ENCODE results near the gene IGSF3. TPM values are rescaled to one million over a fixed set of nuclear protein-coding genes. Genes with fewer than 3 reads are reported as not detected.

IGSF3 gene
- polyA plus RNA-seq, 1 donor (not counting 4 experiments of a cell fraction or from before 2014, with no cell fraction given): 47.4 TPM

DNA sequence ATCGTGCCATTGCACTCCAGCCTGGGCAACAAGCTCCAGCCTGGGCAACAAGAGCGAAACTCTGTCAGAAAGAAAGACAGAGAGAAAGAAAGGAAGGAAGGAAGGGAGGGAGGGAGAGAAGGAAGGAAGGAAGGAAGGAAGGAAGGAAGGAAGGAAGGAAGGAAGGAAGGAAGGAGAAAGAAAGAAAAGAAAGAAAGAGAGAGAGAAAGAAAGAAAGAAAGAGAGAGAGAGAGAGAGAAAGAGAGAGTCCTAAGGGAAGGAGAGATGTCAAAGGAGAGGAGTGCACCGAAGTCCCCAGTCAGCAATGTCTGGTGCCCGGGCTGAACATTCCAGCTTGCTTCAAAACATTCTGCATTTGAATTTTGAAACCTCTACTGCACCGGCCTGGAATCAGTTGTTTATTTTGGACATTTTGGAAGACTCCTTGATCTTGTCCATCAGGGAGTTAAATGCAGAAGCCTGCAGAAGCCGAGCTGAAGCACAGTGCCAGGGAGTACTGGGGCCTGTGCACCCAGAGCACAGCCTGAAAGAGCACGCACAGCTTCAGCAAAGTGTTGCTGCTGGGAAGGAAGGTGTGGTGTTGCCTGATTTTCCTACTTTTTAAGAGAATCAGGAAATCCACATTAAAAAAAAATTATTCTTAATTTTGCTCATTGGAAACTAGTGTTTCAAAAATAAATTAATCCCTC is 3.7 kb upstream of the IGSF3 start:
- no peaks in the 10 kb centered on the region for H3K27me3 ChIP-seq (ENCODE audit: control insufficient read depth, extremely low read depth, insufficient read depth, low read length)
- dilution Hi-C loops (cut with MboI; ENCODE audit: extremely low pct_ligation_motif_present, low sequenced_read_pairs): no loop called here
- no peak for DNase-seq (ENCODE audit: low read depth, low spot score)

DNA sequence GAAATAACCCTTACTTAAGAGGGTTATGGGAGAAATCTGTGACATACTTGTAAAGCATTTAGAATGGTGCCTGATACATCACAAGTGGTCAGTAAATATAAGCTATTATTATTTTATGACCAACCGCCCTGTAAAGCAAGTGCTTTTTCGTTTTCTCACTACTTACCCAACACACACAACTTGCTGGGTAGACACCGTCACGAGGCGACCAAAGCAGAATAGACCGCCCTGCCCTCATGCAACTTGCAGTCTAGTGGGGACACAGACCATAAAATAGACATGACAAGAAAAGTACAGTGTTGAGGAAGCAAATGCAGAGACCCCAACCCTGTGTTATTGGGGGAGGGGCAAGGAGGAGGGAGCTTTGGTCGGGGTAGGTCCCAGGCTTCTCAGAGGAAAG is 744 bp upstream of the IGSF3 start:
- Histone ChIP-seq H4K20me1 (ENCODE audit: control insufficient read depth, extremely low read depth, insufficient read depth, low read length) (no peaks in the 10 kb centered on the region), H3K9ac (ENCODE audit: control insufficient read depth, extremely low read depth, insufficient read depth, low read length) (no peak overlapping the region), H3K79me2 (ENCODE audit: control insufficient read depth, insufficient read depth, low read length) (peaks cover 32% of the 10 kb centered on the region), H3K4me1 (ENCODE audit: control insufficient read depth, extremely low read depth, insufficient read depth, low read length) (peaks cover 18% of the 10 kb centered on the region), H3K9me1 (ENCODE audit: control insufficient read depth, extremely low read depth, insufficient read depth, low read length) (no peaks in the 10 kb centered on the region), H2AFZ (ENCODE audit: control insufficient read depth, low read length) (no peak overlapping the region), H3K27ac (ENCODE audit: control insufficient read depth, insufficient read depth, low read length) (no peak overlapping the region), H3K27me3 (ENCODE audit: control insufficient read depth, extremely low read depth, insufficient read depth, low read length) (no peaks in the 10 kb centered on the region), H3K4me2 (ENCODE audit: control insufficient read depth, extremely low read depth, insufficient read depth, low read depth, low read length) (peak overlapping the region; percentile 44), H3K36me3 (ENCODE audit: control insufficient read depth in 2 of 2, extremely low read depth in 1 of 2, insufficient read depth in 2 of 2, low read length in 2 of 2) (peaks cover 4 to 8% of the 10 kb centered on the region in 2 experiments), H3K4me3 (ENCODE audit: control insufficient read depth in 2 of 3, extremely low read depth in 1 of 3, insufficient read depth in 2 of 3, low read depth in 1 of 3, low read length in 3 of 3) (no peak overlapping the region), H3K9me3 (ENCODE audit: control insufficient read depth, low read depth, low read length) (no peaks in the 10 kb centered on the region)
- TF ChIP-seq, protein P1, sequence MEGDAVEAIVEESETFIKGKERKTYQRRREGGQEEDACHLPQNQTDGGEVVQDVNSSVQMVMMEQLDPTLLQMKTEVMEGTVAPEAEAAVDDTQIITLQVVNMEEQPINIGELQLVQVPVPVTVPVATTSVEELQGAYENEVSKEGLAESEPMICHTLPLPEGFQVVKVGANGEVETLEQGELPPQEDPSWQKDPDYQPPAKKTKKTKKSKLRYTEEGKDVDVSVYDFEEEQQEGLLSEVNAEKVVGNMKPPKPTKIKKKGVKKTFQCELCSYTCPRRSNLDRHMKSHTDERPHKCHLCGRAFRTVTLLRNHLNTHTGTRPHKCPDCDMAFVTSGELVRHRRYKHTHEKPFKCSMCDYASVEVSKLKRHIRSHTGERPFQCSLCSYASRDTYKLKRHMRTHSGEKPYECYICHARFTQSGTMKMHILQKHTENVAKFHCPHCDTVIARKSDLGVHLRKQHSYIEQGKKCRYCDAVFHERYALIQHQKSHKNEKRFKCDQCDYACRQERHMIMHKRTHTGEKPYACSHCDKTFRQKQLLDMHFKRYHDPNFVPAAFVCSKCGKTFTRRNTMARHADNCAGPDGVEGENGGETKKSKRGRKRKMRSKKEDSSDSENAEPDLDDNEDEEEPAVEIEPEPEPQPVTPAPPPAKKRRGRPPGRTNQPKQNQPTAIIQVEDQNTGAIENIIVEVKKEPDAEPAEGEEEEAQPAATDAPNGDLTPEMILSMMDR (optimal IDR thresholded peaks at IDR 0.05 in 1 of 3, IDR thresholded peaks at IDR 0.05 in 1 of 3, conservative IDR thresholded peaks at IDR 0.05 in 1 of 3; ENCODE audit: extremely low read depth in 1 of 3, insufficient read depth in 2 of 3, low read length in 3 of 3): no peak
- no peak for TF ChIP-seq EZH2 (IDR thresholded peaks at IDR 0.05; ENCODE audit: low read length)
- no peak for FAIRE-seq
- dilution Hi-C loops (cut with MboI; ENCODE audit: extremely low pct_ligation_motif_present, low sequenced_read_pairs): no loop called here
- no peak for DNase-seq (ENCODE audit: low read depth, low spot score)

More for the DNA sequence above, 3.7 kb upstream of the IGSF3 start:
- H3K9me3 ChIP-seq (ENCODE audit: control insufficient read depth, low read depth, low read length): no peaks in the 10 kb centered on the region
- no peaks in the 10 kb centered on the region for H3K9me1 ChIP-seq (ENCODE audit: control insufficient read depth, extremely low read depth, insufficient read depth, low read length)
- no peak overlapping the region for H3K4me2 ChIP-seq (ENCODE audit: control insufficient read depth, extremely low read depth, insufficient read depth, low read depth, low read length)
- peaks cover 13% of the 10 kb centered on the region for H3K4me1 ChIP-seq (ENCODE audit: control insufficient read depth, extremely low read depth, insufficient read depth, low read length)
- no peak overlapping the region for H3K4me3 ChIP-seq (ENCODE audit: control insufficient read depth in 2 of 3, extremely low read depth in 1 of 3, insufficient read depth in 2 of 3, low read depth in 1 of 3, low read length in 3 of 3)
- H3K36me3 ChIP-seq (ENCODE audit: control insufficient read depth in 2 of 2, extremely low read depth in 1 of 2, insufficient read depth in 2 of 2, low read length in 2 of 2): no peaks in the 10 kb centered on the region
- no peak for TF ChIP-seq EZH2 (IDR thresholded peaks at IDR 0.05; ENCODE audit: low read length)
- TF ChIP-seq, protein P1 (optimal IDR thresholded peaks at IDR 0.05 in 1 of 3, IDR thresholded peaks at IDR 0.05 in 1 of 3, conservative IDR thresholded peaks at IDR 0.05 in 1 of 3; ENCODE audit: extremely low read depth in 1 of 3, insufficient read depth in 2 of 3, low read length in 3 of 3): no peak
- no peak overlapping the region for H3K27ac ChIP-seq (ENCODE audit: control insufficient read depth, insufficient read depth, low read length)
- FAIRE-seq: no peak
- peaks cover 6% of the 10 kb centered on the region for H3K79me2 ChIP-seq (ENCODE audit: control insufficient read depth, insufficient read depth, low read length)
- no peak overlapping the region for H3K9ac ChIP-seq (ENCODE audit: control insufficient read depth, extremely low read depth, insufficient read depth, low read length)
- H2AFZ ChIP-seq (ENCODE audit: control insufficient read depth, low read length): no peak overlapping the region
- H4K20me1 ChIP-seq (ENCODE audit: control insufficient read depth, extremely low read depth, insufficient read depth, low read length): no peaks in the 10 kb centered on the region

Data from keratinocyte (primary cell).